Coronary artery (tissue), 2 donors: Measurements from ENCODE around the gene YJU2.
A peak's percentile ranks its signal among the peaks of the same experiment; 100 is the strongest.

ENCODE experiments used
- DNase-seq: peaks from one replicate; pipeline ENCODE4 v3.0.0-alpha.2; 2017; ENCODE audit warnings: low spot score
- H3K27ac ChIP-seq, 2 donors: fragments of 200-600 bp; sonication (generic); one replicate each; pipeline ENCODE4 v1.5.1; 2016 to 2019
- H3K4me3 ChIP-seq: fragments of 200-600 bp; sonication (generic); 2 replicates; pipeline ENCODE4 v1.5.1; 2016; ENCODE audit warnings: mild to moderate bottlenecking, moderate library complexity
- CTCF ChIP-seq: fragments of 200-600 bp; sonication (generic); IDR thresholded peaks from one replicate; pipeline ENCODE4 v1.5.1; 2019; ENCODE audit warnings: antibody characterized with exemption

YJU2 gene

GRCh38 chr19:4302243-4302640, 55.4 kb downstream of the YJU2 start, which contains the start of gene TMIGD2:
TMIGD2 (minus strand) TSS chr19:4302389; CDS start chr19:4302385, 4 bp downstream.
- DNase-seq: no peak
- Histone ChIP-seq H3K4me3 (no peak within 1 kb of the TSS), H3K27ac (no peak within 1 kb of the TSS)
- no peak for TF ChIP-seq CTCF

- TF ChIP-seq CTCF: no peak
- DNase-seq: no peak
- H3K4me3 ChIP-seq: peak overlapping the region; percentile 63
- H3K27ac ChIP-seq: no peak overlapping the region
These were observed 57.1 kb downstream of the YJU2 start for GRCh38 chr19:4303819-4304537.

- no peak for TF ChIP-seq CTCF
- Histone ChIP-seq H3K27ac (no peak within 1 kb of the TSS), H3K4me3 (peak within 1 kb of the TSS; percentile 63)
- no peak for DNase-seq
These were observed 57.8 kb downstream of the YJU2 start, which contains the start of gene FSD1 for GRCh38 chr19:4304538-4305256. FSD1 (plus strand) TSS chr19:4304598; CDS start chr19:4304747, 149 bp downstream.

GRCh38 chr19:4305257-4305612, 58.4 kb downstream of the YJU2 start:
- H3K4me3 ChIP-seq: no peak overlapping the region
- H3K27ac ChIP-seq: no peak overlapping the region
- TF ChIP-seq CTCF: no peak
- no peak for DNase-seq

GRCh38 chr19:4305659-4306058, 58.8 kb downstream of the YJU2 start:
- no peak overlapping the region for H3K4me3 ChIP-seq
- TF ChIP-seq CTCF: no peak
- no peak for DNase-seq
- H3K27ac ChIP-seq: no peak overlapping the region

GRCh38 chr19:4310247-4311121, 63.6 kb downstream of the YJU2 start:
- no peak for TF ChIP-seq CTCF
- no peak for DNase-seq
- Histone ChIP-seq H3K27ac (no peak overlapping the region), H3K4me3 (no peak overlapping the region)
